SU-DHL-6 (cell line): Measurements from ENCODE around the gene CRYZL1.
"Not testable (repeated sequence)": the region's sequence is repeated elsewhere in the genome, so short reads cannot be mapped to it uniquely, and the experiment has no call there.

Source experiments
- EZH2phosphoT487 ChIP-seq: fragments of 200-600 bp; sonication (generic), shearing (Covaris generic); conservative IDR thresholded peaks from 2 replicates; pipeline ENCODE4 v1.6.1; 2018; ENCODE audit warnings: mild to moderate bottlenecking, antibody characterized with exemption, low read length, moderate library complexity, mixed read lengths
- TF ChIP-seq, protein P1 (sequence below): fragments of 200-600 bp; sonication (generic); IDR thresholded peaks from one replicate; pipeline ENCODE4 v1.5.1; 2017; ENCODE audit warnings: antibody characterized with exemption, mild to moderate bottlenecking, low read length, moderate library complexity; ENCODE audit not compliant: insufficient read depth, poor library complexity, severe bottlenecking

DNA sequence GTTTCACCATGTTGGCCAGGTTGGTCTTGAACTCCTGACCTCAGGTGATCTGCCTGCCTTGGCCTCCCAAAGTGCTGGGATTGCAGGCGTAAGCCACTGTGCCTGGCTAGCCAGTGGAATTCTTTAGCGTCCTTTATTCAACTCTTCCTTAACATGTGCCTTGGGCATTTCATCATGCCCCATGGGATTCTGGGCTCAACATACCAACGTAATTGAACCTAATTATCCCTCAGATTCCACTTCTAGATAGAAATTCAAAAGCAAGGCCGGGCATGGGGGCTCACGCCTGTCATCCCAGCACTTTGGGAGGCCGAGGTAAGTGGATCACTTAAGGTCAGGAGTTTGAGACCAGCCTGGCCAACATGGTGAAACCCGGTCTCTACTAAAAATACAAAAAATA is 15.4 kb downstream of the CRYZL1 start:
- TF ChIP-seq, protein P1, sequence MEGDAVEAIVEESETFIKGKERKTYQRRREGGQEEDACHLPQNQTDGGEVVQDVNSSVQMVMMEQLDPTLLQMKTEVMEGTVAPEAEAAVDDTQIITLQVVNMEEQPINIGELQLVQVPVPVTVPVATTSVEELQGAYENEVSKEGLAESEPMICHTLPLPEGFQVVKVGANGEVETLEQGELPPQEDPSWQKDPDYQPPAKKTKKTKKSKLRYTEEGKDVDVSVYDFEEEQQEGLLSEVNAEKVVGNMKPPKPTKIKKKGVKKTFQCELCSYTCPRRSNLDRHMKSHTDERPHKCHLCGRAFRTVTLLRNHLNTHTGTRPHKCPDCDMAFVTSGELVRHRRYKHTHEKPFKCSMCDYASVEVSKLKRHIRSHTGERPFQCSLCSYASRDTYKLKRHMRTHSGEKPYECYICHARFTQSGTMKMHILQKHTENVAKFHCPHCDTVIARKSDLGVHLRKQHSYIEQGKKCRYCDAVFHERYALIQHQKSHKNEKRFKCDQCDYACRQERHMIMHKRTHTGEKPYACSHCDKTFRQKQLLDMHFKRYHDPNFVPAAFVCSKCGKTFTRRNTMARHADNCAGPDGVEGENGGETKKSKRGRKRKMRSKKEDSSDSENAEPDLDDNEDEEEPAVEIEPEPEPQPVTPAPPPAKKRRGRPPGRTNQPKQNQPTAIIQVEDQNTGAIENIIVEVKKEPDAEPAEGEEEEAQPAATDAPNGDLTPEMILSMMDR = not testable (repeated sequence)
- TF ChIP-seq EZH2phosphoT487 = not testable (repeated sequence)
